GM21528 (cell line): Measurements from ENCODE around the gene BRD9.

Experiments used
- ATAC-seq: cut with Tn5 transposase; IDR thresholded peaks from one replicate; pipeline ENCODE4 v1.9.1; 2021; ENCODE audit warnings: mild to moderate bottlenecking, moderate library complexity; ENCODE audit not compliant: unreplicated experiment, low FRiP score

BRD9 gene

GRCh38 chr5:905139-905642 is 12.6 kb upstream of the BRD9 start:
- no peak for ATAC-seq

GRCh38 chr5:903756-904096 is 11.1 kb upstream of the BRD9 start:
- ATAC-seq, result no peak

GRCh38 chr5:902129-902916 is 9.7 kb upstream of the BRD9 start:
- ATAC-seq, result no peak

- ATAC-seq, result no peak
These were observed 8.2 kb upstream of the BRD9 start for GRCh38 chr5:900781-901180.

- no peak for ATAC-seq
These were observed 1.1 kb upstream of the BRD9 start for GRCh38 chr5:893711-894110.

GRCh38 chr5:893137-893506 is 521 bp upstream of the BRD9 start:
- peak; percentile 18 for ATAC-seq

- ATAC-seq, result peak; percentile 11
These were observed 686 bp downstream of the BRD9 start for GRCh38 chr5:891837-892393.

- ATAC-seq, result no peak
These were observed 1.3 kb downstream of the BRD9 start for GRCh38 chr5:891117-891836.

- no peak for ATAC-seq
These were observed 3.4 kb downstream of the BRD9 start for GRCh38 chr5:889075-889710.

- no peak for ATAC-seq
These were observed 4.0 kb downstream of the BRD9 start for GRCh38 chr5:888638-889035.

- ATAC-seq, result no peak
These were observed 4.5 kb downstream of the BRD9 start for GRCh38 chr5:887947-888637.

- ATAC-seq, result no peak
These were observed 5.8 kb downstream of the BRD9 start for GRCh38 chr5:886716-887325.

- ATAC-seq, result no peak
These were observed 6.6 kb downstream of the BRD9 start for GRCh38 chr5:886036-886435.

- ATAC-seq, result no peak
These were observed 7.1 kb downstream of the BRD9 start for GRCh38 chr5:885529-885928.

GRCh38 chr5:885127-885442 is 7.5 kb downstream of the BRD9 start:
- no peak for ATAC-seq

GRCh38 chr5:884345-885126 is 8.1 kb downstream of the BRD9 start:
- ATAC-seq, result no peak

- no peak for ATAC-seq
These were observed 9.0 kb downstream of the BRD9 start for GRCh38 chr5:883475-884181.

GRCh38 chr5:882253-883183 is 10.1 kb downstream of the BRD9 start:
- ATAC-seq, result no peak
